ENCODE results near the gene TNRC6C.

The TNRC6C gene

DNA sequence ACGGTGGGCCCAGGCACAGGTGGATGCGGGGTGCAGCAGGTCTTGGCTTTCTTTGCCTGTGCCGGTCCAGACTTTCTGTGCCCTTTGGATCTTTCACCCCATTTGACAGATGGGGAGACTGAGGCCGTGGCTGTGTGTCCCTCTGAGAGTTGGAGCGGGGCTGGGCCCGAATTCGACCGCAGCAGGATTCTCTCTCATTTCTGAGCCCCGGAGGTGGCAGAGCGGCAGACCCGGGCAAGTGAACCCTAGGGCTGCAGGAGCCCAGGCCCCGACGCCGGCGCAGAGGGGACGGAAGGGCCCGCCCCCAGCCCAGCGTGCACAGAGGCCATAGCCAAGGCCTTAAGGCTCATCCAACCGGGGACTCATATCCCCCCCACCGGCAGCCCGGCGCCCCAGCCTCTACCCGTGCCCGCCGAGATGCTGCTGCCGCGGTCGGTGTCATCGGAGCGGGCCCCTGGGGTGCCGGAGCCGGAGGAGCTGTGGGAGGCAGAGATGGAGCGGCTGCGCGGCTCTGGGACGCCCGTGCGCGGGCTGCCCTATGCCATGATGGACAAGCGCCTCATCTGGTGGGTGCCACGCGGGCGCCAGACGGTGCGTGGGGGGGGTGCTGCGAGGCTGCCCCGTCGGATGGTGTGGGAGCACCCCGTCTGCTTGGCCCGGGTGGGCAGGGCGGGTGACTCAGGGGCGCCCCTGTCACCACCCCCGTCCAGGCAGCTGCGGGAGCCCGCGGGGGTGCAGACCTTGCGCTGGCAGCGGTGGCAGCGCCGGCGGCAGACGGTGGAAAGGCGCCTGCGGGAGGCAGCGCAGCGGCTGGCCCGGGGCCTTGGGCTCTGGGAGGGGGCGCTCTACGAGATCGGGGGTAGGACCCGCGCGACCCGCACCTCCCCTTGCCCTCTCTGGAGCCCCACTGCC is 172.9 kb downstream of the TNRC6C start:
- no peak for DNase-seq (ENCODE audit: low spot score)

GRCh38 chr17:78132084-78132676 is 173.7 kb downstream of the TNRC6C start:
- peak overlapping the region; percentile 80 for H3K23ac ChIP-seq (ENCODE audit: low read depth, low read length, poor library complexity)
- H2BK12ac ChIP-seq (ENCODE audit: low read length): peak overlapping the region; percentile 22
- peak overlapping the region; percentile 94 for H3K14ac ChIP-seq (ENCODE audit: low read length)
- H2BK5ac ChIP-seq (ENCODE audit: low read length): peak overlapping the region; percentile 29
- H2BK15ac ChIP-seq (ENCODE audit: low read length): peak overlapping the region; percentile 75
- DNase-seq (ENCODE audit: low spot score): no peak
- peaks cover 6 to 57% (median 26%) of the 10 kb centered on the region in 3 experiments for H3K27me3 ChIP-seq (ENCODE audit: control insufficient read depth in 3 of 3, insufficient read depth in 3 of 3, low read depth in 1 of 3, low read length in 3 of 3)
- peak overlapping the region; percentile 17 for H4K8ac ChIP-seq (ENCODE audit: low read depth, low read length)
- peaks cover 0 to 4% of the 10 kb centered on the region in 2 donors for H3K9me3 ChIP-seq (replicated peaks in 1 of 2; ENCODE audit: control insufficient read depth in 2 of 2, insufficient read depth in 1 of 2, low read depth in 1 of 2, low read length in 2 of 2)
- peaks cover 12 to 22% of the 10 kb centered on the region in 2 donors for H3K4me1 ChIP-seq (ENCODE audit: control insufficient read depth in 2 of 2, insufficient read depth in 1 of 2, low read depth in 1 of 2, low read length in 2 of 2)
- H3K27ac ChIP-seq (replicated peaks; ENCODE audit: low read length): no peak overlapping the region
- no CpG with 5 or more reads among the region's 38 CpGs for WGBS, 2 donors (ENCODE audit: extremely low coverage in 2 of 2, insufficient read length in 2 of 2, insufficient replicate concordance in 1 of 2)
- no peak overlapping the region for H3K4ac ChIP-seq (ENCODE audit: low read length)
- H3K4me3 ChIP-seq (ENCODE audit: low read length in 2 of 2): peak overlapping the region in 1 of 2 donors; percentile 6
- H2BK120ac ChIP-seq (ENCODE audit: low read depth, low read length): no peak overlapping the region
- peak overlapping the region; percentile 90 for H3K18ac ChIP-seq (ENCODE audit: low read length)
- H2AFZ ChIP-seq (ENCODE audit: low read length): no peak overlapping the region
- peak overlapping the region; percentile 44 for H3K9ac ChIP-seq (ENCODE audit: low read depth, low read length, poor library complexity)
- H3K79me1 ChIP-seq (ENCODE audit: low read depth, low read length): peaks cover 6% of the 10 kb centered on the region
- H2AK5ac ChIP-seq (ENCODE audit: low read depth, low read length): peak overlapping the region; percentile 53
- H4K91ac ChIP-seq (ENCODE audit: low read depth, low read length, poor library complexity): no peak overlapping the region
- no peaks in the 10 kb centered on the region for H3K36me3 ChIP-seq (replicated peaks in 1 of 2; ENCODE audit: control insufficient read depth in 2 of 2, insufficient read depth in 2 of 2, low read length in 2 of 2)
- peak overlapping the region; percentile 49 for H3K4me2 ChIP-seq (ENCODE audit: insufficient read depth, low read length, poor library complexity, severe bottlenecking)

More for the DNA sequence above, 172.9 kb downstream of the TNRC6C start:
- Histone ChIP-seq H4K91ac (ENCODE audit: low read depth, low read length, poor library complexity) (no peak overlapping the region), H2BK12ac (ENCODE audit: low read length) (peak overlapping the region; percentile 36), H2AK5ac (ENCODE audit: low read depth, low read length) (peak overlapping the region; percentile 84), H3K23ac (ENCODE audit: low read depth, low read length, poor library complexity) (peak overlapping the region; percentile 53), H3K4ac (ENCODE audit: low read length) (no peak overlapping the region), H3K36me3 (replicated peaks in 1 of 2; ENCODE audit: control insufficient read depth in 2 of 2, insufficient read depth in 2 of 2, low read length in 2 of 2) (no peaks in the 10 kb centered on the region), H3K79me1 (ENCODE audit: low read depth, low read length) (peaks cover 6% of the 10 kb centered on the region), H3K4me2 (ENCODE audit: insufficient read depth, low read length, poor library complexity, severe bottlenecking) (peak overlapping the region; percentile 49), H3K18ac (ENCODE audit: low read length) (peak overlapping the region; percentile 87), H3K9ac (ENCODE audit: low read depth, low read length, poor library complexity) (no peak overlapping the region), H3K9me3 (replicated peaks in 1 of 2; ENCODE audit: control insufficient read depth in 2 of 2, insufficient read depth in 1 of 2, low read depth in 1 of 2, low read length in 2 of 2) (peaks cover 0 to 4% of the 10 kb centered on the region in 2 donors), H3K4me3 (ENCODE audit: low read length in 2 of 2) (no peak overlapping the region), H2BK120ac (ENCODE audit: low read depth, low read length) (no peak overlapping the region), H3K14ac (ENCODE audit: low read length) (peak overlapping the region; percentile 71), H2BK5ac (ENCODE audit: low read length) (no peak overlapping the region), H3K27me3 (ENCODE audit: control insufficient read depth in 3 of 3, insufficient read depth in 3 of 3, low read depth in 1 of 3, low read length in 3 of 3) (peaks cover 6 to 57% (median 26%) of the 10 kb centered on the region in 3 experiments), H2AFZ (ENCODE audit: low read length) (no peak overlapping the region), H4K8ac (ENCODE audit: low read depth, low read length) (no peak overlapping the region), H3K4me1 (ENCODE audit: control insufficient read depth in 2 of 2, insufficient read depth in 1 of 2, low read depth in 1 of 2, low read length in 2 of 2) (peaks cover 16 to 28% of the 10 kb centered on the region in 2 donors), H2BK15ac (ENCODE audit: low read length) (peak overlapping the region; percentile 75), H3K27ac (replicated peaks; ENCODE audit: low read length) (no peak overlapping the region)
- no CpG with 5 or more reads among the region's 74 CpGs for WGBS, 2 donors (ENCODE audit: extremely low coverage in 2 of 2, insufficient read length in 2 of 2, insufficient replicate concordance in 1 of 2)

DNA sequence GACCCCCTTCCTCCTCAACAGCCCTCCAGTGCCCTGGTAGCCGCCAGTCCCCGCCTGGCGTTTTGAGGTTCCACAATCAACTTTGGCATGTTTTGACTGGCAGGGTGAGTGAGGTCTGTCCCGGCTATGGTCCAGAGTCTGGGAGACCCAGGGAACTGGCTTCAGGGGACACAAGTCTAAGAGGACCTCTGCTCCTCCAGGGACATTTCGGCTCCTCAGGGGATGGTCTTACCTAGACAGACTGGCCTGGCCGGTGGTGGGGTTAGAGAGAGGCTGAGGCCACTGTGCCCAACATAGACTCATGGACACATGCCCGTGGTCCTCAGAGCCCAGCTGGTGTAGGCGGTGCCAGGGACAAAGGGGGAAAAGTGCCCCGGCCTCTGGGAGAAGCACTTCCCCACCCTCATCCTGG is 174.3 kb downstream of the TNRC6C start:
- no peak overlapping the region for H2AFZ ChIP-seq (ENCODE audit: low read length)
- peaks cover 6 to 55% (median 26%) of the 10 kb centered on the region in 3 experiments for H3K27me3 ChIP-seq (ENCODE audit: control insufficient read depth in 3 of 3, insufficient read depth in 3 of 3, low read depth in 1 of 3, low read length in 3 of 3)
- H2BK12ac ChIP-seq (ENCODE audit: low read length): no peak overlapping the region
- no peak overlapping the region for H3K4me3 ChIP-seq (ENCODE audit: low read length in 2 of 2)
- WGBS, 2 donors (ENCODE audit: extremely low coverage in 2 of 2, insufficient read length in 2 of 2, insufficient replicate concordance in 1 of 2): no CpG with 5 or more reads among the region's 9 CpGs
- H3K27ac ChIP-seq (replicated peaks; ENCODE audit: low read length): no peak overlapping the region
- peak overlapping the region; percentile 25 for H3K14ac ChIP-seq (ENCODE audit: low read length)
- no peaks in the 10 kb centered on the region for H3K36me3 ChIP-seq (replicated peaks in 1 of 2; ENCODE audit: control insufficient read depth in 2 of 2, insufficient read depth in 2 of 2, low read length in 2 of 2)
- H4K91ac ChIP-seq (ENCODE audit: low read depth, low read length, poor library complexity): no peak overlapping the region
- peak overlapping the region; percentile 53 for H2AK5ac ChIP-seq (ENCODE audit: low read depth, low read length)
- H3K9ac ChIP-seq (ENCODE audit: low read depth, low read length, poor library complexity): no peak overlapping the region
- no peak overlapping the region for H4K8ac ChIP-seq (ENCODE audit: low read depth, low read length)
- peaks cover 7 to 17% of the 10 kb centered on the region in 2 donors for H3K4me1 ChIP-seq (ENCODE audit: control insufficient read depth in 2 of 2, insufficient read depth in 1 of 2, low read depth in 1 of 2, low read length in 2 of 2)
- H3K9me3 ChIP-seq (replicated peaks in 1 of 2; ENCODE audit: control insufficient read depth in 2 of 2, insufficient read depth in 1 of 2, low read depth in 1 of 2, low read length in 2 of 2): peaks cover 0 to 4% of the 10 kb centered on the region in 2 donors
- no peak for DNase-seq (ENCODE audit: low spot score)
- H3K4me2 ChIP-seq (ENCODE audit: insufficient read depth, low read length, poor library complexity, severe bottlenecking): no peak overlapping the region
- H3K23ac ChIP-seq (ENCODE audit: low read depth, low read length, poor library complexity): no peak overlapping the region
- peak overlapping the region; percentile 29 for H2BK5ac ChIP-seq (ENCODE audit: low read length)
- peaks cover 6% of the 10 kb centered on the region for H3K79me1 ChIP-seq (ENCODE audit: low read depth, low read length)
- H3K18ac ChIP-seq (ENCODE audit: low read length): peak overlapping the region; percentile 6
- no peak overlapping the region for H3K4ac ChIP-seq (ENCODE audit: low read length)
- peak overlapping the region; percentile 75 for H2BK15ac ChIP-seq (ENCODE audit: low read length)
- no peak overlapping the region for H2BK120ac ChIP-seq (ENCODE audit: low read depth, low read length)

Data from neuronal stem cell (in vitro differentiated cells).